ENCODE measurements around the gene MVD. TPM values are rescaled to one million over a fixed set of nuclear protein-coding genes. Genes with fewer than 3 reads are reported as not detected.
A peak's percentile ranks its signal among the peaks of the same experiment; 100 is the strongest.

Gene MVD
- total and polyA plus RNA-seq, 2 of the 13 experiments (the other 11 are each of a cell fraction or from before 2014, with no cell fraction given), result 28.1 to 187 TPM

- TF ChIP-seq ZNF275 (CRISPR knock-in tag; IDR thresholded peaks at IDR 0.05; ENCODE audit: borderline replicate concordance) (no peak), NR1H2 (CRISPR knock-in tag; IDR thresholded peaks at IDR 0.05; ENCODE audit: borderline replicate concordance, low read depth) (peak; percentile 72; the same call in 1 of the 2 replicates), ZIK1 (CRISPR knock-in tag; IDR thresholded peaks at IDR 0.05; ENCODE audit: borderline replicate concordance, low read depth) (no peak), NCOA5 (CRISPR knock-in tag; IDR thresholded peaks at IDR 0.05) (no peak), ZNF891 (CRISPR knock-in tag; IDR thresholded peaks at IDR 0.05) (peak; percentile 71; the same call in 1 of the 2 replicates), REL (CRISPR knock-in tag; conservative IDR thresholded peaks at IDR 0.05) (no peak), HNRNPH1 (optimal IDR thresholded peaks at IDR 0.05; ENCODE audit: low read depth, low read length) (no peak), ARID3A (IDR thresholded peaks at IDR 0.05; ENCODE audit: low read depth, low read length) (no peak), SIX4 (CRISPR knock-in tag; IDR thresholded peaks at IDR 0.05) (no peak), ZNF33A (CRISPR knock-in tag; IDR thresholded peaks at IDR 0.05; ENCODE audit: borderline replicate concordance) (no peak), BHLHE40 (IDR thresholded peaks at IDR 0.05; ENCODE audit: low read length) (no peak), ZNF205 (CRISPR knock-in tag; IDR thresholded peaks at IDR 0.05) (0 out of 2 replicates have a peak, but pooled peaks have one; percentile 4), HES4 (CRISPR knock-in tag; IDR thresholded peaks at IDR 0.05; ENCODE audit: borderline replicate concordance) (no peak), MIER3 (CRISPR knock-in tag; IDR thresholded peaks at IDR 0.05; ENCODE audit: borderline replicate concordance) (no peak), SKIL (CRISPR knock-in tag; IDR thresholded peaks at IDR 0.05; ENCODE audit: borderline replicate concordance) (0 out of 2 replicates have a peak, but pooled peaks have one; percentile 11), SP140L (CRISPR knock-in tag; IDR thresholded peaks at IDR 0.05; ENCODE audit: borderline replicate concordance) (no peak), ZBTB2 (CRISPR knock-in tag; IDR thresholded peaks at IDR 0.05; ENCODE audit: low read depth) (0 out of 2 replicates have a peak, but pooled peaks have one; percentile 11), GATAD1 (CRISPR knock-in tag; IDR thresholded peaks at IDR 0.05) (no peak), AFF4 (CRISPR knock-in tag; IDR thresholded peaks at IDR 0.05) (no peak)
These were observed 559 bp downstream of the MVD start (continued) for GRCh38 chr16:88662222-88662842.

Measured in HepG2 (cell line).